ENCODE data around the gene THRB. TPM values are rescaled to one million over a fixed set of nuclear protein-coding genes. Genes with fewer than 3 reads are reported as not detected.

THRB gene
- total RNA-seq, 1 experiment from 2014 or later: 5.8 TPM

DNA sequence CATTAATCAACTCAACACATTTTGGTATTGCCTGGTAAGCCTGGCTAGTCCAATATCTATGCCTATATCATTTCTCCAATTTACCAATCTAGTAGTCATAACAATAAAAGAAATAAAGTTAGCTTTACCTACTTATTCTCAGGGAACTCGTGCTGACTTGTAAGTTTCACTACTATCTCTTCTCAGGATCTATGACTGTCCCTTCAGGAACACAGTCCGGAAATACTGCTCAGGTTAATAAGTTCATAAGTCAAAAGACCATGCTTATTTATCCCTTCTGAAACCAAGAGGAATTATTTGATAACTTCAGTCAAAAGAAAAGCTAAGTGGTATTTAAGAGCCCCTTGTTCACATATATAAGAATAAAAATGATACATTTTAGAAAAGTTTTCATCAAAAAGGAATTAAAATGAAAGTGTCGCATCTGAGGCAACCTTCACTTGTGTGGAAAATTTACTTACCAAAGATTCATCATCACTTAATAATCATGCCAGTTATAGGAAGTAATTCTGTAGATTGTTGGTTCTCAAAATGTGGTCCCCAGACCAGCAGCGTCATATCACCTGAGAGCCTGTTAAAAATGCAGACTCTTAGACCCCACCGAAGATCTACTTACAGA lies 15.5 kb upstream of the THRB start:
- CTCF ChIA-PET: no interaction called here
- ATAC-seq: no peak

More for the DNA sequence above, 15.5 kb upstream of the THRB start:
- H3K36me3 Mint-ChIP-seq: no peaks in the 10 kb centered on the region
- no peak overlapping the region for H3K27ac Mint-ChIP-seq
- no peaks in the 10 kb centered on the region for H3K9me3 Mint-ChIP-seq
- DNase-seq (ENCODE audit: low spot score): no peak
- TF ChIP-seq TP53 (CRISPR knock-in tag; IDR thresholded peaks at IDR 0.05): no peak
- no peak for TF ChIP-seq TEAD1 (CRISPR knock-in tag; IDR thresholded peaks at IDR 0.05)
- TF ChIP-seq, protein P1, sequence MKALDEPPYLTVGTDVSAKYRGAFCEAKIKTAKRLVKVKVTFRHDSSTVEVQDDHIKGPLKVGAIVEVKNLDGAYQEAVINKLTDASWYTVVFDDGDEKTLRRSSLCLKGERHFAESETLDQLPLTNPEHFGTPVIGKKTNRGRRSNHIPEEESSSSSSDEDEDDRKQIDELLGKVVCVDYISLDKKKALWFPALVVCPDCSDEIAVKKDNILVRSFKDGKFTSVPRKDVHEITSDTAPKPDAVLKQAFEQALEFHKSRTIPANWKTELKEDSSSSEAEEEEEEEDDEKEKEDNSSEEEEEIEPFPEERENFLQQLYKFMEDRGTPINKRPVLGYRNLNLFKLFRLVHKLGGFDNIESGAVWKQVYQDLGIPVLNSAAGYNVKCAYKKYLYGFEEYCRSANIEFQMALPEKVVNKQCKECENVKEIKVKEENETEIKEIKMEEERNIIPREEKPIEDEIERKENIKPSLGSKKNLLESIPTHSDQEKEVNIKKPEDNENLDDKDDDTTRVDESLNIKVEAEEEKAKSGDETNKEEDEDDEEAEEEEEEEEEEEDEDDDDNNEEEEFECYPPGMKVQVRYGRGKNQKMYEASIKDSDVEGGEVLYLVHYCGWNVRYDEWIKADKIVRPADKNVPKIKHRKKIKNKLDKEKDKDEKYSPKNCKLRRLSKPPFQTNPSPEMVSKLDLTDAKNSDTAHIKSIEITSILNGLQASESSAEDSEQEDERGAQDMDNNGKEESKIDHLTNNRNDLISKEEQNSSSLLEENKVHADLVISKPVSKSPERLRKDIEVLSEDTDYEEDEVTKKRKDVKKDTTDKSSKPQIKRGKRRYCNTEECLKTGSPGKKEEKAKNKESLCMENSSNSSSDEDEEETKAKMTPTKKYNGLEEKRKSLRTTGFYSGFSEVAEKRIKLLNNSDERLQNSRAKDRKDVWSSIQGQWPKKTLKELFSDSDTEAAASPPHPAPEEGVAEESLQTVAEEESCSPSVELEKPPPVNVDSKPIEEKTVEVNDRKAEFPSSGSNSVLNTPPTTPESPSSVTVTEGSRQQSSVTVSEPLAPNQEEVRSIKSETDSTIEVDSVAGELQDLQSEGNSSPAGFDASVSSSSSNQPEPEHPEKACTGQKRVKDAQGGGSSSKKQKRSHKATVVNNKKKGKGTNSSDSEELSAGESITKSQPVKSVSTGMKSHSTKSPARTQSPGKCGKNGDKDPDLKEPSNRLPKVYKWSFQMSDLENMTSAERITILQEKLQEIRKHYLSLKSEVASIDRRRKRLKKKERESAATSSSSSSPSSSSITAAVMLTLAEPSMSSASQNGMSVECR (CRISPR knock-in tag; IDR thresholded peaks at IDR 0.05; ENCODE audit: borderline replicate concordance): no peak
- no peak for TF ChIP-seq OVOL2 (CRISPR knock-in tag; IDR thresholded peaks at IDR 0.05; ENCODE audit: borderline replicate concordance)
- TF ChIP-seq NR1H2 (CRISPR knock-in tag; IDR thresholded peaks at IDR 0.05): no peak
- TF ChIP-seq PRRX2 (CRISPR knock-in tag; IDR thresholded peaks at IDR 0.05): no peak
- TF ChIP-seq, protein P2, sequence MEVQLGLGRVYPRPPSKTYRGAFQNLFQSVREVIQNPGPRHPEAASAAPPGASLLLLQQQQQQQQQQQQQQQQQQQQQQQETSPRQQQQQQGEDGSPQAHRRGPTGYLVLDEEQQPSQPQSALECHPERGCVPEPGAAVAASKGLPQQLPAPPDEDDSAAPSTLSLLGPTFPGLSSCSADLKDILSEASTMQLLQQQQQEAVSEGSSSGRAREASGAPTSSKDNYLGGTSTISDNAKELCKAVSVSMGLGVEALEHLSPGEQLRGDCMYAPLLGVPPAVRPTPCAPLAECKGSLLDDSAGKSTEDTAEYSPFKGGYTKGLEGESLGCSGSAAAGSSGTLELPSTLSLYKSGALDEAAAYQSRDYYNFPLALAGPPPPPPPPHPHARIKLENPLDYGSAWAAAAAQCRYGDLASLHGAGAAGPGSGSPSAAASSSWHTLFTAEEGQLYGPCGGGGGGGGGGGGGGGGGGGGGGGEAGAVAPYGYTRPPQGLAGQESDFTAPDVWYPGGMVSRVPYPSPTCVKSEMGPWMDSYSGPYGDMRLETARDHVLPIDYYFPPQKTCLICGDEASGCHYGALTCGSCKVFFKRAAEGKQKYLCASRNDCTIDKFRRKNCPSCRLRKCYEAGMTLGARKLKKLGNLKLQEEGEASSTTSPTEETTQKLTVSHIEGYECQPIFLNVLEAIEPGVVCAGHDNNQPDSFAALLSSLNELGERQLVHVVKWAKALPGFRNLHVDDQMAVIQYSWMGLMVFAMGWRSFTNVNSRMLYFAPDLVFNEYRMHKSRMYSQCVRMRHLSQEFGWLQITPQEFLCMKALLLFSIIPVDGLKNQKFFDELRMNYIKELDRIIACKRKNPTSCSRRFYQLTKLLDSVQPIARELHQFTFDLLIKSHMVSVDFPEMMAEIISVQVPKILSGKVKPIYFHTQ (CRISPR knock-in tag; IDR thresholded peaks at IDR 0.05): no peak
- TF ChIP-seq, protein P3, sequence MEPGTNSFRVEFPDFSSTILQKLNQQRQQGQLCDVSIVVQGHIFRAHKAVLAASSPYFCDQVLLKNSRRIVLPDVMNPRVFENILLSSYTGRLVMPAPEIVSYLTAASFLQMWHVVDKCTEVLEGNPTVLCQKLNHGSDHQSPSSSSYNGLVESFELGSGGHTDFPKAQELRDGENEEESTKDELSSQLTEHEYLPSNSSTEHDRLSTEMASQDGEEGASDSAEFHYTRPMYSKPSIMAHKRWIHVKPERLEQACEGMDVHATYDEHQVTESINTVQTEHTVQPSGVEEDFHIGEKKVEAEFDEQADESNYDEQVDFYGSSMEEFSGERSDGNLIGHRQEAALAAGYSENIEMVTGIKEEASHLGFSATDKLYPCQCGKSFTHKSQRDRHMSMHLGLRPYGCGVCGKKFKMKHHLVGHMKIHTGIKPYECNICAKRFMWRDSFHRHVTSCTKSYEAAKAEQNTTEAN (CRISPR knock-in tag; IDR thresholded peaks at IDR 0.05): no peak
- no peak for TF ChIP-seq NR3C1 (CRISPR knock-in tag; conservative IDR thresholded peaks at IDR 0.05; ENCODE audit: low read depth)
- no peak for TF ChIP-seq IRF1 (CRISPR knock-in tag; IDR thresholded peaks at IDR 0.05)
- no peak for TF ChIP-seq GABPB1 (CRISPR knock-in tag; IDR thresholded peaks at IDR 0.05)
- no peak for TF ChIP-seq FOXJ3 (CRISPR knock-in tag; IDR thresholded peaks at IDR 0.05; ENCODE audit: borderline replicate concordance)
- TF ChIP-seq NFATC4 (CRISPR knock-in tag; IDR thresholded peaks at IDR 0.05): no peak
- no peak for TF ChIP-seq ZBTB21 (CRISPR knock-in tag; IDR thresholded peaks at IDR 0.05; ENCODE audit: borderline replicate concordance)
- TF ChIP-seq ZNF396 (CRISPR knock-in tag; IDR thresholded peaks at IDR 0.05; ENCODE audit: borderline replicate concordance): no peak
- TF ChIP-seq, protein P4, sequence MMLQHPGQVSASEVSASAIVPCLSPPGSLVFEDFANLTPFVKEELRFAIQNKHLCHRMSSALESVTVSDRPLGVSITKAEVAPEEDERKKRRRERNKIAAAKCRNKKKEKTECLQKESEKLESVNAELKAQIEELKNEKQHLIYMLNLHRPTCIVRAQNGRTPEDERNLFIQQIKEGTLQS (CRISPR knock-in tag; conservative IDR thresholded peaks at IDR 0.05): no peak
- TF ChIP-seq, protein P5, sequence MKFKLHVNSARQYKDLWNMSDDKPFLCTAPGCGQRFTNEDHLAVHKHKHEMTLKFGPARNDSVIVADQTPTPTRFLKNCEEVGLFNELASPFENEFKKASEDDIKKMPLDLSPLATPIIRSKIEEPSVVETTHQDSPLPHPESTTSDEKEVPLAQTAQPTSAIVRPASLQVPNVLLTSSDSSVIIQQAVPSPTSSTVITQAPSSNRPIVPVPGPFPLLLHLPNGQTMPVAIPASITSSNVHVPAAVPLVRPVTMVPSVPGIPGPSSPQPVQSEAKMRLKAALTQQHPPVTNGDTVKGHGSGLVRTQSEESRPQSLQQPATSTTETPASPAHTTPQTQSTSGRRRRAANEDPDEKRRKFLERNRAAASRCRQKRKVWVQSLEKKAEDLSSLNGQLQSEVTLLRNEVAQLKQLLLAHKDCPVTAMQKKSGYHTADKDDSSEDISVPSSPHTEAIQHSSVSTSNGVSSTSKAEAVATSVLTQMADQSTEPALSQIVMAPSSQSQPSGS (CRISPR knock-in tag; IDR thresholded peaks at IDR 0.05; ENCODE audit: borderline replicate concordance, low read depth): no peak
- TF ChIP-seq, protein P6, sequence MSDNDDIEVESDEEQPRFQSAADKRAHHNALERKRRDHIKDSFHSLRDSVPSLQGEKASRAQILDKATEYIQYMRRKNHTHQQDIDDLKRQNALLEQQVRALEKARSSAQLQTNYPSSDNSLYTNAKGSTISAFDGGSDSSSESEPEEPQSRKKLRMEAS (CRISPR knock-in tag; IDR thresholded peaks at IDR 0.05): no peak
- no peak overlapping the region for H3K4me3 Mint-ChIP-seq
- H3K27me3 Mint-ChIP-seq (ENCODE audit: low read depth): no peaks in the 10 kb centered on the region
- H3K4me1 Mint-ChIP-seq: peaks cover 15% of the 10 kb centered on the region
- POLR2A ChIA-PET: no interaction called here
